Panc1 (cell line): ENCODE data around the gene UGT1A5. TPM values are rescaled to one million over a fixed set of nuclear protein-coding genes. Genes with fewer than 3 reads are reported as not detected.
"Not testable (repeated sequence)": the region's sequence is repeated elsewhere in the genome, so short reads cannot be mapped to it uniquely, and the experiment has no call there.

ENCODE experiments used
- ATAC-seq: fragments of 200-7000 bp; cut with Tn5 transposase; 2 replicates; pipeline ENCODE4 v1.9.1; 2020; ENCODE audit warnings: mild to moderate bottlenecking, moderate library complexity
- BruUV-seq: library from RNA; stranded (reverse); fragments of 400-500 nt; replicated peaks from 2 replicates; lab custom pipeline; 2021; lab: Mats Ljungman, UMichigan
- CTCF ChIA-PET: fragments of 300-600 bp; sonication (Branson Sonifier 250); formaldehyde crosslinking; loops from one replicate; lab custom pipeline; 2022; ENCODE audit warnings: antibody characterized with exemption; lab: Charles Lee
- POLR2A ChIA-PET: fragments of 300-600 bp; sonication (Branson Sonifier 250); formaldehyde crosslinking; loops from one replicate; lab custom pipeline; 2022; ENCODE audit warnings: antibody characterized with exemption; lab: Charles Lee
- DNase-seq: peaks from one replicate; pipeline ENCODE4 v3.0.0-alpha.2; 2010; ENCODE audit warnings: low read depth, low spot score
- H3K27ac ChIP-seq: 2 replicates; pipeline ENCODE4 v1.5.1; 2011; ENCODE audit warnings: mild to moderate bottlenecking, low read length, inconsistent platforms
- H3K27me3 ChIP-seq: fragments of 200-500 bp; sonication (Bioruptor generic); 2 replicates; pipeline ENCODE4 v1.6.0; 2014; ENCODE audit warnings: low read length, inconsistent platforms; ENCODE audit not compliant: control insufficient read depth, insufficient read depth
- H3K36me3 ChIP-seq: fragments of 200-500 bp; sonication (Bioruptor generic); 2 replicates; pipeline ENCODE4 v1.5.1; 2014; ENCODE audit warnings: inconsistent platforms, mild to moderate bottlenecking, low read length, moderate library complexity; ENCODE audit not compliant: control insufficient read depth, insufficient read depth
- H3K4me1 ChIP-seq: 2 replicates; pipeline ENCODE4 v1.5.1; 2011; ENCODE audit warnings: inconsistent platforms, mild to moderate bottlenecking, low read length, moderate library complexity; ENCODE audit not compliant: control insufficient read depth, insufficient read depth
- H3K4me3 ChIP-seq, 2 experiments: 2 replicates each; pipeline ENCODE4 v1.5.1; 2011 to 2012; ENCODE audit warnings: low read depth in 2 of 2, low read length in 2 of 2, mild to moderate bottlenecking in 2 of 2, inconsistent platforms in 1 of 2, moderate library complexity in 1 of 2
- H3K9me3 ChIP-seq: fragments of 200-500 bp; sonication (Bioruptor generic); 2 replicates; pipeline ENCODE4 v1.5.1; 2014; ENCODE audit warnings: low read depth, mild to moderate bottlenecking, inconsistent platforms, low read length, moderate library complexity; ENCODE audit not compliant: control insufficient read depth, insufficient read depth
- POLR2AphosphoS5 ChIP-seq: IDR thresholded peaks from 2 replicates; pipeline ENCODE4 v1.6.1; 2012; ENCODE audit warnings: mild to moderate bottlenecking, low read depth, low read length, moderate library complexity
- SIN3A ChIP-seq: IDR thresholded peaks from 2 replicates; pipeline ENCODE4 v1.6.1; 2012; ENCODE audit warnings: low read depth, mild to moderate bottlenecking, low read length, moderate library complexity, borderline replicate concordance; ENCODE audit not compliant: insufficient read depth
- TCF7L2 ChIP-seq: IDR thresholded peaks from 2 replicates; pipeline ENCODE4 v1.6.1; 2011; ENCODE audit warnings: mild to moderate bottlenecking, low read depth, low read length, inconsistent platforms
- in situ Hi-C: cut with HindIII; loops from 2 replicates; pipeline ENCODE4 v1.10.0; 2016; ENCODE audit warnings: low sequenced_read_pairs, low pct_unique_long_range_greater_than_20kb
- intact Hi-C: fragments of 100-400 bp; cut with micrococcal nuclease; formaldehyde crosslinking; loops from one replicate; pipeline ENCODE4 v1.10.0; 2022; ENCODE audit not compliant: unreplicated experiment
- total RNA-seq: library from RNA; stranded (reverse); gene quantifications from one replicate; pipeline ENCODE4 v1.2.1, GENCODE V29; 2021; ENCODE audit not compliant: unreplicated experiment
- TF ChIP-seq, protein P1 (sequence below): fragments of 450-650 bp; IDR thresholded peaks from 2 replicates; pipeline ENCODE4 v1.5.1; 2017; ENCODE audit warnings: mild to moderate bottlenecking
- TF ChIP-seq, protein P2 (sequence below), 2 experiments: IDR thresholded peaks; 2 replicates each; pipeline ENCODE4 v1.6.1; 2011 to 2012; ENCODE audit warnings: low read depth in 2 of 2, control low read depth in 1 of 2, low read length in 1 of 2, mild to moderate bottlenecking in 1 of 2, moderate library complexity in 1 of 2; ENCODE audit not compliant: insufficient read depth in 1 of 2

UGT1A5 gene
- total RNA-seq, 1 experiment from 2014 or later: not detected

DNA sequence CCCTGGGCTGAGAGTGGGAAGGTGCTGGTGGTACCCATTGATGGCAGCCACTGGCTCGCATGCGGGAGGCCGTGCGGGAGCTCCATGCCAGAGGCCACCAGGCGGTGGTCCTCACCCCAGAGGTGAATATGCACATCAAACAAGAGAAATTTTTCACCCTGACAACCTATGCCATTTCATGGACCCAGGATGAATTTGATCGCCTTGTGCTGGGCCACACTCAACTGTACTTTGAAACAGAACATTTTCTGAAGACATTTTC lies 34.5 kb downstream of the UGT1A5 start:
- BruUV-seq: no TSS peak
- in situ Hi-C loops: no loop called here
- Histone ChIP-seq H3K9me3 (no peaks in the 10 kb centered on the region), H3K36me3 (no peaks in the 10 kb centered on the region), H3K4me3 (no peak overlapping the region), H3K4me1 (no peaks in the 10 kb centered on the region), H3K27ac (no peak overlapping the region), H3K27me3 (no peaks in the 10 kb centered on the region)
- DNase-seq (no peak), ATAC-seq (no peak)
- no peak for TF ChIP-seq SIN3A
- CTCF ChIA-PET: no interaction called here
- POLR2A ChIA-PET: no interaction called here
- intact Hi-C loops: no loop called here

DNA sequence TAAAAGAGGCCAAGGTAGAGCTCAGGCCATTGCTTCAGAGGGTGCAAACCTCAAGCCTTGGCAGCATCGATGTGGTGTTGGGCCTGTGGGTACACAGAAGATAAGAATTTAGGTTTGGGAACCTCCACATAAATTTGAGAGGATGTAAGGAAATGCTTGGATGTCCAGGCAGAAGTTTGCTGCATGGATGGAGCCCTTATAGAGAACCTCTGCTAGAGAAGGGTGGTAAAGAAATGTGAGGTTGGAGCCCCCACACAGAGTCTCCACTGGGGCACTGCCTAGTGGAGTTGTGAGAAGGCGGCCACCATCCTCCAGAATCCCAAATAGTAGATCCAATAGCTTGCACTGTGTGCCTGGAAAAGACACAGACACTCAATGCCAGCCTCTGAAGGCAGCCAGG lies 38.0 kb downstream of the UGT1A5 start:
- H3K36me3 ChIP-seq, H3K27ac ChIP-seq, H3K4me3 ChIP-seq, in situ Hi-C loops, H3K27me3 ChIP-seq, DNase-seq, BruUV-seq, H3K4me1 ChIP-seq, CTCF ChIA-PET, intact Hi-C loops, ATAC-seq, H3K9me3 ChIP-seq, POLR2A ChIA-PET: not testable (repeated sequence)

DNA sequence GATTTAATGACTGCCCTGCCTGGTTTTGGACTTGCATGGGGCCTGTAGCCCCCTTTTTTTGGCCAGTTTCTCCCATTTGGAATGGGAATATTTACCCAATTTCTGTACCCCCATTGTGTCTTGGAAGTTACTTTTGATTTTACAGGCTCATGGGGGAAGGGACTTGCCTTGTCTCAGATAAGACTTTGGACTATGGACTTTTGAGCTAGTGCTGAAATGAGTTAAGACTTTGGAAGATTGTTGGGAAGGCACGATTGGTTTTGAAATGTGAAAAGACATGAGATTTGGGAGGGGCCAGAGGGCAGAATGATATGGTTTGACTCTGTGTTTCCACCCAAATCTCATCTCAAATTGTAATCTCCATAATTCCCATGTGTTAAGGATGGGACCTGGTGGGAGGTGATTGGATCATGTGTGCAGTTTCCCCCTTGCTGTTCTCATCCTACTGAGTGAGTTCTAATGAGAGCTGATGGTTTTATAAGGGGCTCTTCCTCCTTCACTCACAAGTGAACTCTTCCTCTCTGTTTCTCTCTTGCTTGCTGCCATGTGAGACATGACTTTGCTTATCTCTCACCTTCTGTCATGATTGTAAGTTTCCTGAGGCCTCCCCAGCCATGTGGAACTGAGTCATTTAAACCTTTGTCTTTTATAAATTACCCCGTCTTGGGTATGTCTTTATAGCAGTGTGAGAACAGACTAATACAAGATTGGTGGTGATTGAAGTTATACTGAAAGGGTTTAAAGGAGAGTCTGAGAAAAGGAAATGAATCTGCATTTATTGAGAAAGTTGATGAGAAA lies 38.7 kb downstream of the UGT1A5 start:
- H3K4me1 ChIP-seq, H3K9me3 ChIP-seq, DNase-seq, H3K4me3 ChIP-seq, POLR2A ChIA-PET, intact Hi-C loops, BruUV-seq, ATAC-seq, H3K27ac ChIP-seq, H3K36me3 ChIP-seq, CTCF ChIA-PET, in situ Hi-C loops, H3K27me3 ChIP-seq: not testable (repeated sequence)

DNA sequence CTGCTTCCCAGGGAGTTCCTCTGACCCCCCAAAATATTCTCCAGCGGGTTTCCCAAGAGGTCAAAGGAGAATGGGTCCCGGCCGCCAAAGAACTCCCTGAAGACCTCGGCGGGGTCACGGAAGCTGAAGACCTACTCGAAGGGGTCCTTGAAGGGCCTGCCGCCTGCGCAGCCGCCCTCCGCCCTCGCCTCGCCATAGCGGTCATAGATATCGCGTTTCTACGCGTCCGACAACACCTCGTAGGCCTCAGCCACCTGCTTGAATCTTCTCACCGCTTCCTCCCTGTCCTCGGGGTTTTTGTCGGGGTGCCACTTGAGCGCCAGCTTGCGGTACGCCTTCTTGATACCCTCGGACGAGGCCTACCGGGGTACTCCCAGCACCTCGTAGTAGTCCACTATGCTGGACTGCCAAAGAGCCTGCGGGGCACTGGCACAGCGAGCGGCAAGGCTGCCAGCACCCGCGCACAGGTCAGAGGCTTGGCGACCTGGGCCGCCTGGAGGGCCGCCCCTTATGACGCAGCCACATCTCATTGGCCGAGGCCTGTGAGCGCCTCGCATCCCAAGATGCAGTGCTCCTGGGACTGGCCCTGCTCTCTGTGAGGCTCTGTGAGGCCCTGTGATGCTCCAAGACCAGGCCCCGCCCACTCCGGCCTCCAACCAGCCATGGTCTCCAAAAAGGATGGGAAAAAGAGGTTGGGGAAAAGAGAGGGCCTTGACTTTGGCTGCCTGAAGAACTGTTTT lies 42.3 kb downstream of the UGT1A5 start:
- H3K9me3 ChIP-seq: no peaks in the 10 kb centered on the region
- ATAC-seq (no peak), DNase-seq (no peak)
- no peaks in the 10 kb centered on the region for H3K36me3 ChIP-seq
- no TSS peak for BruUV-seq
- CTCF ChIA-PET: no interaction called here
- intact Hi-C loops: no loop called here
- no peak overlapping the region for H3K27ac ChIP-seq
- H3K4me1 ChIP-seq: no peaks in the 10 kb centered on the region
- no peak overlapping the region for H3K4me3 ChIP-seq
- TF ChIP-seq TCF7L2: no peak
- no peak for TF ChIP-seq POLR2AphosphoS5
- TF ChIP-seq, protein P1, sequence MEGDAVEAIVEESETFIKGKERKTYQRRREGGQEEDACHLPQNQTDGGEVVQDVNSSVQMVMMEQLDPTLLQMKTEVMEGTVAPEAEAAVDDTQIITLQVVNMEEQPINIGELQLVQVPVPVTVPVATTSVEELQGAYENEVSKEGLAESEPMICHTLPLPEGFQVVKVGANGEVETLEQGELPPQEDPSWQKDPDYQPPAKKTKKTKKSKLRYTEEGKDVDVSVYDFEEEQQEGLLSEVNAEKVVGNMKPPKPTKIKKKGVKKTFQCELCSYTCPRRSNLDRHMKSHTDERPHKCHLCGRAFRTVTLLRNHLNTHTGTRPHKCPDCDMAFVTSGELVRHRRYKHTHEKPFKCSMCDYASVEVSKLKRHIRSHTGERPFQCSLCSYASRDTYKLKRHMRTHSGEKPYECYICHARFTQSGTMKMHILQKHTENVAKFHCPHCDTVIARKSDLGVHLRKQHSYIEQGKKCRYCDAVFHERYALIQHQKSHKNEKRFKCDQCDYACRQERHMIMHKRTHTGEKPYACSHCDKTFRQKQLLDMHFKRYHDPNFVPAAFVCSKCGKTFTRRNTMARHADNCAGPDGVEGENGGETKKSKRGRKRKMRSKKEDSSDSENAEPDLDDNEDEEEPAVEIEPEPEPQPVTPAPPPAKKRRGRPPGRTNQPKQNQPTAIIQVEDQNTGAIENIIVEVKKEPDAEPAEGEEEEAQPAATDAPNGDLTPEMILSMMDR: no peak
- TF ChIP-seq, protein P2, sequence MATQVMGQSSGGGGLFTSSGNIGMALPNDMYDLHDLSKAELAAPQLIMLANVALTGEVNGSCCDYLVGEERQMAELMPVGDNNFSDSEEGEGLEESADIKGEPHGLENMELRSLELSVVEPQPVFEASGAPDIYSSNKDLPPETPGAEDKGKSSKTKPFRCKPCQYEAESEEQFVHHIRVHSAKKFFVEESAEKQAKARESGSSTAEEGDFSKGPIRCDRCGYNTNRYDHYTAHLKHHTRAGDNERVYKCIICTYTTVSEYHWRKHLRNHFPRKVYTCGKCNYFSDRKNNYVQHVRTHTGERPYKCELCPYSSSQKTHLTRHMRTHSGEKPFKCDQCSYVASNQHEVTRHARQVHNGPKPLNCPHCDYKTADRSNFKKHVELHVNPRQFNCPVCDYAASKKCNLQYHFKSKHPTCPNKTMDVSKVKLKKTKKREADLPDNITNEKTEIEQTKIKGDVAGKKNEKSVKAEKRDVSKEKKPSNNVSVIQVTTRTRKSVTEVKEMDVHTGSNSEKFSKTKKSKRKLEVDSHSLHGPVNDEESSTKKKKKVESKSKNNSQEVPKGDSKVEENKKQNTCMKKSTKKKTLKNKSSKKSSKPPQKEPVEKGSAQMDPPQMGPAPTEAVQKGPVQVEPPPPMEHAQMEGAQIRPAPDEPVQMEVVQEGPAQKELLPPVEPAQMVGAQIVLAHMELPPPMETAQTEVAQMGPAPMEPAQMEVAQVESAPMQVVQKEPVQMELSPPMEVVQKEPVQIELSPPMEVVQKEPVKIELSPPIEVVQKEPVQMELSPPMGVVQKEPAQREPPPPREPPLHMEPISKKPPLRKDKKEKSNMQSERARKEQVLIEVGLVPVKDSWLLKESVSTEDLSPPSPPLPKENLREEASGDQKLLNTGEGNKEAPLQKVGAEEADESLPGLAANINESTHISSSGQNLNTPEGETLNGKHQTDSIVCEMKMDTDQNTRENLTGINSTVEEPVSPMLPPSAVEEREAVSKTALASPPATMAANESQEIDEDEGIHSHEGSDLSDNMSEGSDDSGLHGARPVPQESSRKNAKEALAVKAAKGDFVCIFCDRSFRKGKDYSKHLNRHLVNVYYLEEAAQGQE (IDR thresholded peaks at IDR 0.05; ENCODE audit: insufficient read depth in 1 of 2, low read depth in 2 of 2, low read length in 1 of 2): no peak
- no peak for TF ChIP-seq SIN3A
- in situ Hi-C loops: no loop called here
- POLR2A ChIA-PET: no interaction called here
- H3K27me3 ChIP-seq: no peaks in the 10 kb centered on the region
